OCI-LY3 (cell line): ENCODE measurements around the gene HSBP1L1.

Experiments used
- H2AFZ ChIP-seq: fragments of 200-600, 300-600 bp; shearing (Covaris generic); 2 replicates; pipeline ENCODE4 v1.6.0; 2014; ENCODE audit warnings: antibody characterized with exemption, low read depth, low read length
- H3K27ac ChIP-seq: fragments of 200-600, 300-600 bp; sonication (generic); 2 replicates; pipeline ENCODE4 v1.5.1; 2014; ENCODE audit warnings: mild to moderate bottlenecking, low read length, moderate library complexity, mixed read lengths
- H3K27me3 ChIP-seq: fragments of 200-600, 300-600 bp; sonication (generic); 2 replicates; pipeline ENCODE4 v1.6.1; 2014; ENCODE audit warnings: low read depth, low read length, mixed read lengths
- H3K36me3 ChIP-seq: fragments of 200-600, 300-600 bp; sonication (generic); replicated peaks from 2 replicates; pipeline ENCODE3; 2014; ENCODE audit warnings: low read depth, low read length, mixed read lengths
- H3K4me1 ChIP-seq: fragments of 300-600, 200-600 bp; sonication (generic); 2 replicates; pipeline ENCODE4 v1.6.1; 2014; ENCODE audit warnings: low read length, mixed read lengths
- H3K4me2 ChIP-seq: fragments of 200-600, 300-600 bp; sonication (generic); 2 replicates; pipeline ENCODE4 v1.6.1; 2014; ENCODE audit warnings: low read length, mixed read lengths
- H3K4me3 ChIP-seq: fragments of 300-600, 200-600 bp; sonication (generic); 2 replicates; pipeline ENCODE4 v1.5.1; 2014; ENCODE audit warnings: antibody characterized with exemption, mild to moderate bottlenecking, low read length, moderate library complexity
- H3K79me2 ChIP-seq: fragments of 300-600, 200-600 bp; shearing (Covaris generic); 2 replicates; pipeline ENCODE4 v1.6.1; 2014; ENCODE audit warnings: mild to moderate bottlenecking, low read length, mixed read lengths
- H3K9ac ChIP-seq: fragments of 300-600, 200-600 bp; shearing (Covaris generic); 2 replicates; pipeline ENCODE4 v1.6.0; 2014; ENCODE audit warnings: mild to moderate bottlenecking, low read length, moderate library complexity
- H3K9me3 ChIP-seq: fragments of 200-600, 300-600 bp; shearing (Covaris generic); 2 replicates; pipeline ENCODE4 v1.6.1; 2014; ENCODE audit warnings: low read length, mixed read lengths; ENCODE audit not compliant: insufficient read depth
- H4K20me1 ChIP-seq: fragments of 200-600, 300-600 bp; sonication (generic); 2 replicates; pipeline ENCODE4 v1.6.1; 2016; ENCODE audit warnings: low read length, mixed read lengths; ENCODE audit not compliant: insufficient read depth
- EZH2phosphoT487 ChIP-seq: fragments of 200-600 bp; shearing (Covaris generic); IDR thresholded peaks from 2 replicates; pipeline ENCODE4 v1.6.1; 2018; ENCODE audit warnings: antibody characterized with exemption, mixed run types, low read depth
- TF ChIP-seq, protein P1 (sequence below): fragments of 200-600, 300-600 bp; sonication (generic); IDR thresholded peaks from 2 replicates; pipeline ENCODE4 v1.5.1; 2014; ENCODE audit warnings: antibody characterized with exemption, low read length, low read depth

The HSBP1L1 gene

DNA sequence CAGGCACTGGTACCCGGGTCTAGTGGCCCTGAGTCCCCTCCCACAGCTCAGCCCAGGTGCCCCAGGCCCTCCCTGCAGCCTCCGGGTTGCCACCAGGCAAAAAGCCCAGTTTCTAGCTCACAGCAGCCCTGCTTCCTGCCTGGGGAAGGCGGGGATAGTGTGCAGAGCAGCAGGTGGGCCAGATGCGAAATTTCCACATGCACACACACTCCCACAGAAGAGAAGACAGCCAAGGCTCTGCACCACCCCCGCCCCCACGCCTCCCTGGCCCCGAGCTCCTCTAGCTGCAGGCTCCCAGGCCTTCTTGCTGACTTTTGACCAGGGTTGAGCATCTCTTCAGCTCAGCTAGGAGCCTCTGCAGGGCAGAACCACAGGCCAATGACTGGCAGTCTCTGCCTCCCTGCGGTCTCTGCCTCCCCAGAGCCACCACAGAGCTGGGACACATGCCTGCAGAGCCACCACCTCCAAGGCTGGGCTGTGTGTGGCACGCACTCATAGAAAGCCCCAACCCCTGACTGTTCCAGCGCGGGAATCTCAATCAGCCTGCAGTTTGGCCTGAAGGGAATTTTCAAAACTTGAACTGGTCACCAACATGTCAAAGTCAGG, 20.2 kb upstream of the HSBP1L1 start:
- H3K4me3 ChIP-seq = no peak overlapping the region
- H3K36me3 ChIP-seq = peaks cover 47% of the 10 kb centered on the region
- no peak overlapping the region for H3K9ac ChIP-seq
- H3K4me2 ChIP-seq = no peak overlapping the region
- TF ChIP-seq, protein P1, sequence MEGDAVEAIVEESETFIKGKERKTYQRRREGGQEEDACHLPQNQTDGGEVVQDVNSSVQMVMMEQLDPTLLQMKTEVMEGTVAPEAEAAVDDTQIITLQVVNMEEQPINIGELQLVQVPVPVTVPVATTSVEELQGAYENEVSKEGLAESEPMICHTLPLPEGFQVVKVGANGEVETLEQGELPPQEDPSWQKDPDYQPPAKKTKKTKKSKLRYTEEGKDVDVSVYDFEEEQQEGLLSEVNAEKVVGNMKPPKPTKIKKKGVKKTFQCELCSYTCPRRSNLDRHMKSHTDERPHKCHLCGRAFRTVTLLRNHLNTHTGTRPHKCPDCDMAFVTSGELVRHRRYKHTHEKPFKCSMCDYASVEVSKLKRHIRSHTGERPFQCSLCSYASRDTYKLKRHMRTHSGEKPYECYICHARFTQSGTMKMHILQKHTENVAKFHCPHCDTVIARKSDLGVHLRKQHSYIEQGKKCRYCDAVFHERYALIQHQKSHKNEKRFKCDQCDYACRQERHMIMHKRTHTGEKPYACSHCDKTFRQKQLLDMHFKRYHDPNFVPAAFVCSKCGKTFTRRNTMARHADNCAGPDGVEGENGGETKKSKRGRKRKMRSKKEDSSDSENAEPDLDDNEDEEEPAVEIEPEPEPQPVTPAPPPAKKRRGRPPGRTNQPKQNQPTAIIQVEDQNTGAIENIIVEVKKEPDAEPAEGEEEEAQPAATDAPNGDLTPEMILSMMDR = no peak
- no peak for TF ChIP-seq EZH2phosphoT487
- no peaks in the 10 kb centered on the region for H3K4me1 ChIP-seq
- H3K27me3 ChIP-seq = no peaks in the 10 kb centered on the region
- no peaks in the 10 kb centered on the region for H3K9me3 ChIP-seq
- no peak overlapping the region for H2AFZ ChIP-seq
- H4K20me1 ChIP-seq = peaks cover 93% of the 10 kb centered on the region
- peaks cover 90% of the 10 kb centered on the region for H3K79me2 ChIP-seq
- H3K27ac ChIP-seq = no peak overlapping the region

DNA sequence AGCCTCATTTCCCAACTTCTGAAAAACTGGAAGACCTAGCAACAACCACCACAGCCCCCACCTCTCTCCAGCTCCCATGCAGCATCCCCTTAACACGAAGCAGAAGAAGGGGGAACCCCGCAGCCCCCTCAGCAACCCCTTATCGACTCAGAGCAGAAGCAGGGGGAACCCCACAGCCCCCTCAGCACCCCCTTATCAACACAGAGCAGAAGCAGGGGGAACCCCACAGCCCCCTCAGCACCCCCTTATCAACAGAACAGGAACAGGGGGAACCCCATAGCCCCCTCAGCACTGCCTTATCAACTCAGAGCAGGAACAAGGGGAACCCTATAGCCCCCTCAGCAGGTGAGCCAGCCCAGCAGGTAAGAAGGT, 19.7 kb upstream of the HSBP1L1 start:
- H3K27ac ChIP-seq = no peak overlapping the region
- no peak overlapping the region for H3K9ac ChIP-seq

DNA sequence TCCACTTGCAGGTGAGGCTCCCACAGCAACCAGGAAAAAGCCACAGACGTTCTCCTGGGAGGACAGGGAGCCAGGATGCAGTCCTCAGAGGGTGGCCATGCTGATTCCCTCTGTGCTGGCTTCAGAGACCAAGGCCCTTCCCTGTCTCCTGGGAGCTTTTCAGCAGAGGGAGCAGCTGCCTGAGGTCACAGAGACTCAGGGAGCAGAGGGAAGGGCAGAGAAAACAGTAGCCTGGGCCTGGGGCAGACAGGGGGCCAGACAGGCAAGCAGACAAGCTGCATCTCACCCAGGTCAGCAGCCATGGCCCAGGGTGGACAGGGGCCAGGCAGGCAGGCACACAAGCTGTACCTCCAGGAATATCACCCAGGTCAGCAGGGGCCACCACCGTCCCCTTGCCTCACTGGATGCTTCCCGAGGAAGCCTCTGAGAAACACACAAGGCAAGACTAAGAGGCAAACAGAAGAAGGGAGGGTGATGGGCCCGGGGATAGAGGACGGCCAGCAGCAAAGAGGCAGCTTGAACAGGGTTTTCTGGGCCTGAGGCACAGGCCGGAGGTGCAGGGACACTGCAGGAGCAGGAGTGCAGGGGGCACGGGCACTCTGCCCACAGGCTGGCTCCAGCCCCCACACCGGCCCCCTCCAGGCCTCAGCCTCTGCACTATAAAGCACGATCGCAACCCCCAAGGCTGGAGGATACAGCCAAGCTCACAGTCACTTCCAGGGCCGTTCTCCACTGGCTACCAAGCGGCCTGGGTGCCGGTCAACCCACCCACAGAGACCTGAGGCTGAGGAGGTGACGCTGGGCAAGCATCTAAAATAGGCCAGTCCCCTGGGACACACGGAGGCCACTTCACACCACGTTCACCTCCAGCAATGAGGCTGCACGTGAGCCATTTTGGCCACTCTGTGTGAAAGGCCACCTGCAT, 19.1 kb upstream of the HSBP1L1 start:
- H3K4me1 ChIP-seq = peaks cover 10% of the 10 kb centered on the region
- H4K20me1 ChIP-seq = peaks cover 93% of the 10 kb centered on the region
- peaks cover 93% of the 10 kb centered on the region for H3K79me2 ChIP-seq
- no peak overlapping the region for H2AFZ ChIP-seq
- no peak overlapping the region for H3K4me2 ChIP-seq
- H3K9ac ChIP-seq = no peak overlapping the region
- H3K4me3 ChIP-seq = no peak overlapping the region
- H3K36me3 ChIP-seq = peaks cover 41% of the 10 kb centered on the region
- no peak for TF ChIP-seq EZH2phosphoT487
- TF ChIP-seq, protein P1 = no peak
- H3K27ac ChIP-seq = no peak overlapping the region
- no peaks in the 10 kb centered on the region for H3K9me3 ChIP-seq
- no peaks in the 10 kb centered on the region for H3K27me3 ChIP-seq

More for the DNA sequence above, 19.7 kb upstream of the HSBP1L1 start:
- H3K36me3 ChIP-seq = peaks cover 47% of the 10 kb centered on the region
- H3K4me3 ChIP-seq = no peak overlapping the region
- H3K9me3 ChIP-seq = no peaks in the 10 kb centered on the region
- H3K79me2 ChIP-seq = peaks cover 93% of the 10 kb centered on the region
- H2AFZ ChIP-seq = no peak overlapping the region
- no peak overlapping the region for H3K4me2 ChIP-seq
- H3K27me3 ChIP-seq = no peaks in the 10 kb centered on the region
- H4K20me1 ChIP-seq = peaks cover 95% of the 10 kb centered on the region
- no peak for TF ChIP-seq EZH2phosphoT487
- TF ChIP-seq, protein P1 = no peak
- peaks cover 3% of the 10 kb centered on the region for H3K4me1 ChIP-seq

DNA sequence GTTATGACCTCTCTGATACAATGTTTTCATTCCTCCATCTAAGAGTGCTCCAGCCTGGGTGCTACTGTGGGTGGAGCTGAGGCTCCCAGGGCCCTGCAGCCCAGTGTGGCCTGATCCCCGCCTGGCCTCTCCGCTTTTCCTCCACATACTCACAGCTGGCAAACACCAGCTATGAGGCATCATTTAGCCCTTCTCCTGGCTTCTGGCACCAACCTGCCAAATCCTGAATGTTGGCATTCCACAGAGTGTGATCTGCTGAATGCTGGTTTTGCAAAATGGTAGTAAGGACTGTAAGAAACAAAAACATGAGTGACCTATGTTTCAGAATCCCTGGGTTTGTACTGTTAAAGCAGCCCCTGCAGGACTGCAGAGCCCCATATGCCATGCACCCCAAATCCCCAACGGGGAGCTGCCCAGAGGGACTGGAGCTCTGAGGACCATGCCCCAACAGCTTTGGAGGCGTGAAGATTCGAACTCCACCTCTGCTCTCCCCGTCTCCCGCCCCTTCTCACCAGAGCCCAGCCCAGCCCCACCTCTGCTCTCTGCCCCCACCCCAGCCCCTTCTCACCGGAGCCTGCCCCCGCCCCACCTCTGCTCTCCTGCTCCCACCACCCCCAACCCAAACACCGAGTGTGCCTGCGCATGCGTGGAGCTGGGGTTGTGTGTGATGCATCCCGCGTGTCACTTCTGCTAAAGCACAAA, 17.2 kb upstream of the HSBP1L1 start:
- peaks cover 78% of the 10 kb centered on the region for H4K20me1 ChIP-seq
- TF ChIP-seq, protein P1 = no peak
- TF ChIP-seq EZH2phosphoT487 = no peak
- no peak overlapping the region for H3K4me3 ChIP-seq
- peaks cover 24% of the 10 kb centered on the region for H3K36me3 ChIP-seq
- no peaks in the 10 kb centered on the region for H3K9me3 ChIP-seq
- H3K79me2 ChIP-seq = peaks cover 84% of the 10 kb centered on the region
- H3K9ac ChIP-seq = no peak overlapping the region
- H3K4me2 ChIP-seq = no peak overlapping the region
- H2AFZ ChIP-seq = no peak overlapping the region
- no peak overlapping the region for H3K27ac ChIP-seq
- peaks cover 16% of the 10 kb centered on the region for H3K4me1 ChIP-seq
- no peaks in the 10 kb centered on the region for H3K27me3 ChIP-seq
